Suprapubic skin (tissue), 4 donors: ENCODE data around the gene STXBP1.

Experiments
- EP300 ChIP-seq: sonication (generic); formaldehyde crosslinking; IDR thresholded peaks from one replicate; pipeline ENCODE4 v1.6.1; 2017; ENCODE audit warnings: antibody characterized with exemption
- POLR2A ChIP-seq, 2 donors: fragments of 450-650 bp; IDR thresholded peaks; one replicate each; pipeline ENCODE4 v1.6.1; 2017; ENCODE audit warnings: antibody characterized with exemption in 2 of 2, mild to moderate bottlenecking in 2 of 2, moderate library complexity in 2 of 2
- POLR2AphosphoS5 ChIP-seq, 3 donors: sonication (generic); formaldehyde crosslinking; IDR thresholded peaks; one replicate each; pipeline ENCODE4 v1.6.1; 2017; ENCODE audit warnings: antibody characterized with exemption in 3 of 3
- TF ChIP-seq, protein P1 (sequence below), 2 donors: fragments of 200-600 bp in 1 of 2; fragments of 450-650 bp in 1 of 2; sonication (generic) in 1 of 2; IDR thresholded peaks; one replicate each; pipeline ENCODE4 v1.5.1; 2016 to 2019; ENCODE audit warnings: antibody characterized with exemption in 2 of 2, mild to moderate bottlenecking in 1 of 2, moderate library complexity in 1 of 2

DNA sequence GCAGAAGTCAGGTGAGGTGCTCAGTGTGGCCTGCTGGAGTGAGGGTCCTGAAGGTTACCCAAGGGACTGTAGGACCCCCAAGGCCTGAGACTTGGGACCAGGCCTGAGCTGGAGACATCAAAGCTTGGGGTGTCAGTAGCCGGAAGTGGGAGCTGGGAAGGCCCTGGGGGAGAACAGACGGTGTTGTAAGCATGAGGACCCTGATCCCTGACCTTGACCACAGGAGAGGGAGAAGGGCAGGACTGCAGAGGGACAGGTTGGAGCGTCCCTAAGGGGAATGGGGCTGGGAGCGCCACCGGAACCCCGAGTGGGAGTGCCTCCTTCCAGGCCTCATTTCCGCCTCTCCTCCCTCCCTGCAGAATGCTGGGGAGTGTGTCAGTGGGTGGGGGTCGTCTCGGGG is 104.3 kb downstream of the STXBP1 start:
- TF ChIP-seq POLR2AphosphoS5 (IDR thresholded peaks at IDR 0.05) = no peak
- TF ChIP-seq, protein P1, sequence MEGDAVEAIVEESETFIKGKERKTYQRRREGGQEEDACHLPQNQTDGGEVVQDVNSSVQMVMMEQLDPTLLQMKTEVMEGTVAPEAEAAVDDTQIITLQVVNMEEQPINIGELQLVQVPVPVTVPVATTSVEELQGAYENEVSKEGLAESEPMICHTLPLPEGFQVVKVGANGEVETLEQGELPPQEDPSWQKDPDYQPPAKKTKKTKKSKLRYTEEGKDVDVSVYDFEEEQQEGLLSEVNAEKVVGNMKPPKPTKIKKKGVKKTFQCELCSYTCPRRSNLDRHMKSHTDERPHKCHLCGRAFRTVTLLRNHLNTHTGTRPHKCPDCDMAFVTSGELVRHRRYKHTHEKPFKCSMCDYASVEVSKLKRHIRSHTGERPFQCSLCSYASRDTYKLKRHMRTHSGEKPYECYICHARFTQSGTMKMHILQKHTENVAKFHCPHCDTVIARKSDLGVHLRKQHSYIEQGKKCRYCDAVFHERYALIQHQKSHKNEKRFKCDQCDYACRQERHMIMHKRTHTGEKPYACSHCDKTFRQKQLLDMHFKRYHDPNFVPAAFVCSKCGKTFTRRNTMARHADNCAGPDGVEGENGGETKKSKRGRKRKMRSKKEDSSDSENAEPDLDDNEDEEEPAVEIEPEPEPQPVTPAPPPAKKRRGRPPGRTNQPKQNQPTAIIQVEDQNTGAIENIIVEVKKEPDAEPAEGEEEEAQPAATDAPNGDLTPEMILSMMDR (IDR thresholded peaks at IDR 0.05) = no peak
- no peak for TF ChIP-seq EP300
- TF ChIP-seq POLR2A (IDR thresholded peaks at IDR 0.05) = no peak
